GM21576 (cell line): ENCODE data around the gene RNF144A.

Source experiments
- ATAC-seq: cut with Tn5 transposase; IDR thresholded peaks from one replicate; pipeline ENCODE4 v1.9.1; 2021; ENCODE audit warnings: mild to moderate bottlenecking, moderate library complexity; ENCODE audit not compliant: unreplicated experiment

The RNF144A gene

GRCh38 chr2:7018282-7018701 is 101.1 kb downstream of the RNF144A start:
- ATAC-seq = no peak

GRCh38 chr2:7018767-7019166 is 101.6 kb downstream of the RNF144A start:
- ATAC-seq = no peak

- no peak for ATAC-seq
Measured at GRCh38 chr2:7019191-7019590, 102.0 kb downstream of the RNF144A start.

- no peak for ATAC-seq
Measured at GRCh38 chr2:7020059-7020458, 102.8 kb downstream of the RNF144A start.

- no peak for ATAC-seq
Measured at GRCh38 chr2:7020468-7020867, 103.3 kb downstream of the RNF144A start.

GRCh38 chr2:7020939-7021470 is 103.8 kb downstream of the RNF144A start:
- ATAC-seq = no peak

- ATAC-seq = no peak
Measured at GRCh38 chr2:7022492-7023385, 105.5 kb downstream of the RNF144A start.

- ATAC-seq = no peak
Measured at GRCh38 chr2:7023542-7023941, 106.3 kb downstream of the RNF144A start.

- ATAC-seq = no peak
Measured at GRCh38 chr2:7024261-7024660, 107.0 kb downstream of the RNF144A start.

- ATAC-seq = no peak
Measured at GRCh38 chr2:7025082-7025481, 107.9 kb downstream of the RNF144A start.

- no peak for ATAC-seq
Measured at GRCh38 chr2:7026742-7027141, 109.5 kb downstream of the RNF144A start.

- ATAC-seq = no peak
Measured at GRCh38 chr2:7027411-7027810, 110.2 kb downstream of the RNF144A start.

- no peak for ATAC-seq
Measured at GRCh38 chr2:7027956-7028655, 110.9 kb downstream of the RNF144A start.

- no peak for ATAC-seq
Measured at GRCh38 chr2:7028846-7029245, 111.6 kb downstream of the RNF144A start.

- ATAC-seq = no peak
Measured at GRCh38 chr2:7029291-7030059, 112.3 kb downstream of the RNF144A start.

GRCh38 chr2:7030810-7031209 is 113.6 kb downstream of the RNF144A start:
- no peak for ATAC-seq

GRCh38 chr2:7031547-7032245 is 114.5 kb downstream of the RNF144A start:
- ATAC-seq = no peak

- ATAC-seq = no peak
Measured at GRCh38 chr2:7032371-7032770, 115.2 kb downstream of the RNF144A start.

- no peak for ATAC-seq
Measured at GRCh38 chr2:7033136-7033960, 116.1 kb downstream of the RNF144A start.

- no peak for ATAC-seq
Measured at GRCh38 chr2:7034303-7034702, 117.1 kb downstream of the RNF144A start.
